ENCODE measurements around the gene SREK1. TPM values are rescaled to one million over a fixed set of nuclear protein-coding genes. Genes with fewer than 3 reads are reported as not detected.

The SREK1 gene
- total RNA-seq, 4 donors from 2014 or later: 87.9 to 130 (median 93.0) TPM

GRCh38 chr5:66179297-66180051, 35.4 kb downstream of the SREK1 start:
- no peak for TF ChIP-seq CTCF (IDR thresholded peaks at IDR 0.05; ENCODE audit: low read depth)

- TF ChIP-seq CTCF (IDR thresholded peaks at IDR 0.05; ENCODE audit: low read depth): no peak
These were observed 36.4 kb downstream of the SREK1 start for GRCh38 chr5:66180282-66181155.

GRCh38 chr5:66186108-66186507, 42.0 kb downstream of the SREK1 start:
- no peak for TF ChIP-seq CTCF (IDR thresholded peaks at IDR 0.05; ENCODE audit: low read depth)

GRCh38 chr5:66193419-66193818, 49.3 kb downstream of the SREK1 start:
- TF ChIP-seq CTCF (IDR thresholded peaks at IDR 0.05; ENCODE audit: low read depth): no peak

- TF ChIP-seq CTCF (IDR thresholded peaks at IDR 0.05; ENCODE audit: low read depth): no peak
These were observed 53.8 kb downstream of the SREK1 start for GRCh38 chr5:66197764-66198405.

- no peak for TF ChIP-seq CTCF (IDR thresholded peaks at IDR 0.05; ENCODE audit: low read depth)
These were observed 54.7 kb downstream of the SREK1 start for GRCh38 chr5:66198837-66199236.

GRCh38 chr5:66203531-66203930, 59.4 kb downstream of the SREK1 start:
- no peak for TF ChIP-seq CTCF (IDR thresholded peaks at IDR 0.05; ENCODE audit: low read depth)
